ENCODE data around the gene USPL1.

GRCh38 chr13:30708541-30708940 lies 90.8 kb downstream of the USPL1 start:
- TF ChIP-seq CTCF (IDR thresholded peaks at IDR 0.05; ENCODE audit: low read depth, low read length, missing input control) (no peak), MAX (IDR thresholded peaks at IDR 0.05) (no peak), GABPA (IDR thresholded peaks at IDR 0.05 in 1 of 2, conservative IDR thresholded peaks at IDR 0.05 in 1 of 2) (no peak), YY1 (IDR thresholded peaks at IDR 0.05) (no peak), RXRA (IDR thresholded peaks at IDR 0.05) (no peak), SP1 (IDR thresholded peaks at IDR 0.05) (no peak), NR2F2 (IDR thresholded peaks at IDR 0.05) (no peak), REST (IDR thresholded peaks at IDR 0.05) (no peak), RAD21 (IDR thresholded peaks at IDR 0.05) (no peak), EGR1 (IDR thresholded peaks at IDR 0.05; ENCODE audit: low read depth in 2 of 2) (no peak), JUND (IDR thresholded peaks at IDR 0.05) (no peak)

Measured in liver (tissue), 3 donors.